ENCODE data around the gene FOXC2. TPM values are rescaled to one million over a fixed set of nuclear protein-coding genes. Genes with fewer than 3 reads are reported as not detected.

FOXC2 gene
- total RNA-seq, 1 donor = 2.2 TPM

- no peaks in the 10 kb centered on the region for H3K36me3 ChIP-seq (ENCODE audit: insufficient read depth, low read length)
- H3K4me1 ChIP-seq (ENCODE audit: insufficient read depth, low read length) = peaks cover 9% of the 10 kb centered on the region
- H3K4me3 ChIP-seq (ENCODE audit: insufficient read depth, low read length) = no peak overlapping the region
- H3K27me3 ChIP-seq (ENCODE audit: insufficient read depth, low read length) = peaks cover 88% of the 10 kb centered on the region
- no peaks in the 10 kb centered on the region for H3K79me2 ChIP-seq (ENCODE audit: insufficient read depth, low read length)
- H3K27ac ChIP-seq (ENCODE audit: low read depth, low read length) = no peak overlapping the region
- H2AFZ ChIP-seq (ENCODE audit: low read length) = no peak overlapping the region
- no peak overlapping the region for H3K4me2 ChIP-seq (ENCODE audit: insufficient read depth, low read length)
- no peak for TF ChIP-seq CTCF (IDR thresholded peaks at IDR 0.05; ENCODE audit: extremely low read depth, low read depth, low read length)
- peak; percentile 58 for DNase-seq (ENCODE audit: insufficient read length, low spot score, missing footprints)
- no peaks in the 10 kb centered on the region for H3K9me3 ChIP-seq (ENCODE audit: low read depth, low read length)
- H4K20me1 ChIP-seq (ENCODE audit: insufficient read depth, low read length) = no peaks in the 10 kb centered on the region
Measured at GRCh38 chr16:86519007-86519648, 47.5 kb upstream of the FOXC2 start.

DNA sequence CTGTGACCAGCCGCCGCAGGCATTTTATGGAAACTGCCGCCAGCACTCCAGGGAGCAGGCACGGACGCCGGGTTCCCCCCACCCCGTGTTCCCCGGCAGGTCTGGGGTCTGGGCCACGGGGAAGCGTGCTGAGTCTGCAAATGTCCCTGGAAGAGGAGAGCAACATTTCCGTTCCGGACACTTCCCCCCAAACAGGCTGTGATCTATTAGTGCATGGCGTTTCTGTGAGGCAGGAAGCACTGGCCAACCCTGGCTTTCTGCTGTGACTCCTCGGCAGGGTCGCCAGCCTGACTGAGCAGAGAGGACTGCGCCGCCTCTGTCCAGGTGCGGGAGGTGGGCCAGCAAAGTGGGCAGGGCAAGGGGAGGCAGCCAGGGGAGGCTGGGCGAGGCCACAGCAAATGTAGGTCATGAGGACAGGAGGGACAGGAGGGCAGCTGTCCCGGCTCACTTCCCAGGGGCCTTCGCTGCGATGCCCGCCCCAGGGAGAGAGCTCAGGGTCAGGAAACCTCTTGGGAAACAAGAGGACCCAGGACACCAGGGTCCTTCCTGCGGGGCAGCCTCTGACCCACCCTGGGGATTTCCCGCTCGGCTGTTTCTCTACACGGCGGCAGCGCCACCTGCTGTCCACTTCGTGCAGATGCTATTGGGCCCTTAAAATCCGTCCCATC, 46.8 kb upstream of the FOXC2 start:
- Histone ChIP-seq H3K36me3 (ENCODE audit: insufficient read depth, low read length) (no peaks in the 10 kb centered on the region), H3K4me3 (ENCODE audit: insufficient read depth, low read length) (peak overlapping the region; percentile 40), H3K79me2 (ENCODE audit: insufficient read depth, low read length) (no peaks in the 10 kb centered on the region), H3K27ac (ENCODE audit: low read depth, low read length) (no peak overlapping the region), H3K4me2 (ENCODE audit: insufficient read depth, low read length) (peak overlapping the region; percentile 80), H3K9me3 (ENCODE audit: low read depth, low read length) (no peaks in the 10 kb centered on the region), H4K20me1 (ENCODE audit: insufficient read depth, low read length) (no peaks in the 10 kb centered on the region), H3K27me3 (ENCODE audit: insufficient read depth, low read length) (peaks cover 88% of the 10 kb centered on the region), H3K4me1 (ENCODE audit: insufficient read depth, low read length) (peaks cover 9% of the 10 kb centered on the region), H2AFZ (ENCODE audit: low read length) (no peak overlapping the region)
- TF ChIP-seq CTCF (IDR thresholded peaks at IDR 0.05; ENCODE audit: extremely low read depth, low read depth, low read length) = peak; percentile 92
- DNase-seq (ENCODE audit: insufficient read length, low spot score, missing footprints) = peak; percentile 97

DNA sequence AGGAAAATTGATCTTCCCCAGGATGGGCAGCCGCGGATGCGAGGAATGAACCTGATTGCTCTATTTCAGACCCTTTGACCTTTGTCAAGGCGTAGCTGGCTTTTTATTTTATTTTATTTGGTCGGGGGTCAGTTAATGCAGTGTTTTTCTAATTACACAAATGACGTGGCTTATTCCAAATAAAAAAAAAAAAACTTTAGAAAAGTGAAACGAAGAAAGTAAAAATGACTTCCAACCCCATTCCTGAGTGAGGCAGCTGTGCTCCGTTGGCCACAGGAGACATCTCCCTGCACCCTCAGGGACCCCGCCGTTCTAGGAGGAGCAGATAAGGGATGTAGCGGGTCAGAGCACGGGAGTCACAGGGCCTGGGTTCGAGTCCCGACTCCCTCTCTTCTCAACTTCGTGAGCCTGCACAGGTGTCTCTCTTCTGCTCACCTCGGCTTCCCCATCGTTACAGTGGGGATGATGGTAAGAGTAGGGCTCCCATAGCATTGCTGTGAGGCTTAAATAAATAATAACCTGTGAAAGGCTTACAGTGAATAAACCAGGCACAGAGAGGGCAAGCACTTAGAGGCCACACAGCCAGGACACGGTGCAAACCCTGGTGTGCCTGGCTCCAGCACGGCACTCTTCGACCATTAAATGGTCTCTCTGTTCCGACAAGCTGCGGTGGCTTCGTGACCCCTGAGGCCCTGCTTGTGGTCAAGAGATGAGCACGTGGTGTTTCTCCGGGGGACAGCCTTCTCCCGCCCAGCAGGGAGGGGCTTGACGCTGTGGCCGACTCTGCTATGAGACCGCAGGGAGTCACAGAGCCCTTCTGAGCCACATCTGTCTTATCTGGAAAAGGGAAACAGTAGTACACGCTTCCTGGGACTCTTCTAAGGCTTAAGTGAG, 46.1 kb upstream of the FOXC2 start:
- Histone ChIP-seq H3K4me1 (ENCODE audit: insufficient read depth, low read length) (peaks cover 9% of the 10 kb centered on the region), H3K79me2 (ENCODE audit: insufficient read depth, low read length) (no peaks in the 10 kb centered on the region), H3K27ac (ENCODE audit: low read depth, low read length) (no peak overlapping the region), H3K9me3 (ENCODE audit: low read depth, low read length) (no peaks in the 10 kb centered on the region), H3K36me3 (ENCODE audit: insufficient read depth, low read length) (no peaks in the 10 kb centered on the region), H4K20me1 (ENCODE audit: insufficient read depth, low read length) (no peaks in the 10 kb centered on the region), H3K4me2 (ENCODE audit: insufficient read depth, low read length) (peak overlapping the region; percentile 80), H3K4me3 (ENCODE audit: insufficient read depth, low read length) (peak overlapping the region; percentile 40), H2AFZ (ENCODE audit: low read length) (peak overlapping the region; percentile 71), H3K27me3 (ENCODE audit: insufficient read depth, low read length) (peaks cover 82% of the 10 kb centered on the region)
- DNase-seq (ENCODE audit: insufficient read length, low spot score, missing footprints) = peak; percentile 75
- TF ChIP-seq CTCF (IDR thresholded peaks at IDR 0.05; ENCODE audit: extremely low read depth, low read depth, low read length) = no peak

All from osteoblast (primary cell).